Lung (tissue), 4 donors: ENCODE measurements around the gene BFSP1. TPM values are rescaled to one million over a fixed set of nuclear protein-coding genes. Genes with fewer than 3 reads are reported as not detected.

Experiments used
- polyA plus RNA-seq, 2 donors: library from polyadenylated mRNA; stranded (reverse); fragments of 200-250 nt; gene quantifications; one replicate each; pipeline ENCODE4 v1.2.1, GENCODE V29; 2013
- total RNA-seq, 2 donors: library from RNA; depleted of rRNA in 1 of 2; stranded (reverse); fragments of >200 nt in 1 of 2; gene quantifications; one replicate each; pipeline ENCODE4 v1.2.1, GENCODE V29; 2014 to 2021
- donor health status: Bipolar disorder and iron deficiency.
- donor health status: healthy.
- donor health status: DM: yes; HTN: yes; CAD: no.

Gene BFSP1
- total and polyA plus RNA-seq, 4 donors, result 0.65 to 2.8 (median 1.8) TPM

Other genes with a start within 250 kb of the BFSP1 start
- 100 to 1,000 TPM; 348 to 412 TPM for gene DSTN, start 38.7 kb upstream of the BFSP1 start, total RNA-seq
- 100 to 1,000 TPM; 313 to 532 TPM for gene DSTN, start 38.7 kb upstream of the BFSP1 start, polyA plus RNA-seq
- 100 to 1,000 TPM; 137 to 208 TPM for gene RRBP1, start 150.9 kb upstream of the BFSP1 start, total RNA-seq
- gene RRBP1, start 150.9 kb upstream of the BFSP1 start, polyA plus RNA-seq, result 100 to 1,000 TPM; 106 to 117 TPM
- gene BANF2, start 168.6 kb upstream of the BFSP1 start, total RNA-seq, result not detected
- not detected for gene BANF2, start 168.6 kb upstream of the BFSP1 start, polyA plus RNA-seq